NCI-H748 (cell line): Measurements from ENCODE around the gene FSTL4.

Experiments used
- DNase-seq: peaks from one replicate; lab custom pipeline; 2025; ENCODE audit not compliant: unreplicated experiment; lab: John Stamatoyannopoulos, UW

Gene FSTL4

GRCh38 chr5:133304178-133304577, 308.2 kb downstream of the FSTL4 start:
- peak; percentile 37 for DNase-seq

GRCh38 chr5:133303298-133303697, 309.0 kb downstream of the FSTL4 start:
- DNase-seq = no peak

- no peak for DNase-seq
Observed at GRCh38 chr5:133299728-133300127, 312.6 kb downstream of the FSTL4 start.

GRCh38 chr5:133299021-133299420, 313.3 kb downstream of the FSTL4 start:
- DNase-seq = no peak

- DNase-seq = no peak
Observed at GRCh38 chr5:133298447-133298846, 313.9 kb downstream of the FSTL4 start.

- DNase-seq = no peak
Observed at GRCh38 chr5:133297293-133297692, 315.0 kb downstream of the FSTL4 start.

- no peak for DNase-seq
Observed at GRCh38 chr5:133296624-133297023, 315.7 kb downstream of the FSTL4 start.

- no peak for DNase-seq
Observed at GRCh38 chr5:133295520-133295919, 316.8 kb downstream of the FSTL4 start.

GRCh38 chr5:133294380-133294779, 318.0 kb downstream of the FSTL4 start:
- DNase-seq = peak; percentile 92

- peak; percentile 95 for DNase-seq
Observed at GRCh38 chr5:133293960-133294359, 318.4 kb downstream of the FSTL4 start.

GRCh38 chr5:133292300-133292699, 320.0 kb downstream of the FSTL4 start:
- no peak for DNase-seq

GRCh38 chr5:133291524-133291923, 320.8 kb downstream of the FSTL4 start:
- no peak for DNase-seq

- DNase-seq = peak; percentile 25
Observed at GRCh38 chr5:133290669-133291240, 321.6 kb downstream of the FSTL4 start.

- DNase-seq = peak; percentile 93
Observed at GRCh38 chr5:133289686-133290367, 322.5 kb downstream of the FSTL4 start.

- peak; percentile 50 for DNase-seq
Observed at GRCh38 chr5:133287500-133287899, 324.8 kb downstream of the FSTL4 start.

GRCh38 chr5:133286483-133286882, 325.9 kb downstream of the FSTL4 start:
- no peak for DNase-seq

- DNase-seq = no peak
Observed at GRCh38 chr5:133285583-133286021, 326.7 kb downstream of the FSTL4 start.

GRCh38 chr5:133284306-133284705, 328.0 kb downstream of the FSTL4 start:
- no peak for DNase-seq

- DNase-seq = no peak
Observed at GRCh38 chr5:133278317-133278716, 334.0 kb downstream of the FSTL4 start.

GRCh38 chr5:133277744-133278143, 334.6 kb downstream of the FSTL4 start:
- DNase-seq = no peak

- DNase-seq = no peak
Observed at GRCh38 chr5:133276171-133276570, 336.2 kb downstream of the FSTL4 start.

GRCh38 chr5:133275631-133276030, 336.7 kb downstream of the FSTL4 start:
- no peak for DNase-seq

GRCh38 chr5:133274597-133274935, 337.8 kb downstream of the FSTL4 start:
- peak; percentile 79 for DNase-seq
